K562 (cell line): ENCODE results near the gene CACNA2D3. TPM values are rescaled to one million over a fixed set of nuclear protein-coding genes. Genes with fewer than 3 reads are reported as not detected.

Experiments used
- ATAC-seq: fragments of 200-7000 bp; cut with Tn5 transposase; 3 replicates; pipeline ENCODE4 v1.9.1; 2020; ENCODE audit warnings: moderate library complexity
- BruUV-seq: library from RNA; stranded (reverse); fragments of 400-500 nt; replicated peaks from 2 replicates; lab custom pipeline; 2021; lab: Mats Ljungman, UMichigan
- CTCF ChIA-PET: fragments of 300-600 bp; formaldehyde crosslinking; extraction: SDS; loops from one replicate; lab custom pipeline; 2021; ENCODE audit warnings: low intra/inter-chr PET ratio; lab: Yijun Ruan, JAX
- POLR2A ChIA-PET: fragments of 300-600, 350-650 bp; sonication (Branson Sonifier 250); formaldehyde crosslinking; extraction: SDS; loops from one replicate; lab custom pipeline; 2021; ENCODE audit warnings: antibody characterized with exemption, inconsistent platforms; lab: Yijun Ruan, JAX
- DNase-seq, 4 experiments: peaks; one replicate each; pipeline versions ENCODE4 v3.0.0 to v3.0.0-alpha.2; 2011 to 2018; ENCODE audit warnings: low spot score in 3 of 4, mixed read lengths in 3 of 4; ENCODE audit errors: extremely low read depth in 1 of 4
- FAIRE-seq: peaks from 2 replicates; lab custom pipeline; 2011; peaks lifted over from hg19 to GRCh38; lab: Jason Lieb, UNC
- H2AFZ ChIP-seq: 2 replicates; pipeline ENCODE4 v1.6.0; 2011; ENCODE audit warnings: low read depth, low read length, control low read depth, inconsistent platforms
- H3K27ac ChIP-seq: fragments of 200-600 bp; 3 replicates; pipeline ENCODE4 v1.8.0; 2011; ENCODE audit warnings: low read depth, mild to moderate bottlenecking, control low read depth, inconsistent platforms, low read length, moderate library complexity, mixed read lengths; ENCODE audit errors: extremely low read depth
- H3K27me3 ChIP-seq, 2 experiments: fragments of 300-600 bp in 1 of 2; 2 replicates in 1 of 2; 3 replicates in 1 of 2; pipeline versions ENCODE4 v1.6.0 to v1.8.0; 2011; ENCODE audit warnings: inconsistent platforms in 2 of 2, low read length in 2 of 2, mild to moderate bottlenecking in 1 of 2, mixed read lengths in 1 of 2, moderate library complexity in 1 of 2; ENCODE audit not compliant: control insufficient read depth in 2 of 2, insufficient read depth in 2 of 2
- H3K36me3 ChIP-seq: fragments of 300-600 bp; 3 replicates; pipeline ENCODE4 v1.8.0; 2011; ENCODE audit warnings: mild to moderate bottlenecking, low read length, inconsistent platforms; ENCODE audit not compliant: control insufficient read depth, insufficient read depth
- H3K4me1 ChIP-seq, 2 experiments: fragments of 200-600 bp in 1 of 2; replicated peaks in 1 of 2; 2 replicates in 1 of 2; 3 replicates in 1 of 2; pipeline versions ENCODE4 v1.5.1 to v1.8.0; 2011; ENCODE audit warnings: inconsistent platforms in 2 of 2, low read length in 2 of 2, mild to moderate bottlenecking in 1 of 2, mixed read lengths in 1 of 2, moderate library complexity in 1 of 2; ENCODE audit not compliant: control insufficient read depth in 2 of 2, insufficient read depth in 2 of 2
- H3K4me2 ChIP-seq: 2 replicates; pipeline ENCODE4 v1.6.1; 2011; ENCODE audit warnings: low read length, control low read depth, inconsistent platforms, mixed read lengths; ENCODE audit not compliant: insufficient read depth
- H3K4me3 ChIP-seq: fragments of 200-600 bp; sonication (generic), shearing (Covaris generic); 2 replicates; pipeline ENCODE4 v1.5.1; 2016; ENCODE audit warnings: control low read depth, inconsistent platforms
- H3K79me2 ChIP-seq: fragments of 200-600 bp; 3 replicates; pipeline ENCODE4 v1.8.0; 2011; ENCODE audit warnings: low read length, inconsistent platforms; ENCODE audit not compliant: control insufficient read depth, insufficient read depth
- H3K9ac ChIP-seq, 2 experiments: 2 replicates each; pipeline versions ENCODE4 v1.6.0 to v1.6.1; 2011; ENCODE audit warnings: low read depth in 2 of 2, low read length in 2 of 2, control low read depth in 1 of 2, inconsistent platforms in 1 of 2, mild to moderate bottlenecking in 1 of 2, mixed read lengths in 1 of 2; ENCODE audit not compliant: insufficient read depth in 1 of 2
- H3K9me1 ChIP-seq: one replicate; pipeline ENCODE4 v1.6.0; 2011; ENCODE audit warnings: inconsistent platforms, mild to moderate bottlenecking, low read length, moderate library complexity; ENCODE audit not compliant: control insufficient read depth, insufficient read depth
- H3K9me3 ChIP-seq: replicated peaks from 2 replicates; pipeline ENCODE4 v1.5.1; 2011; ENCODE audit warnings: low read depth, low read length, inconsistent platforms; ENCODE audit not compliant: control insufficient read depth, insufficient read depth
- H4K20me1 ChIP-seq: replicated peaks from 2 replicates; pipeline ENCODE4 v1.6.1; 2011; ENCODE audit warnings: low read length, inconsistent platforms, mixed read lengths; ENCODE audit not compliant: control insufficient read depth, insufficient read depth
- E2F8 ChIP-seq: fragments of 450-650 bp; IDR thresholded peaks from 2 replicates; pipeline ENCODE4 v1.7.1; 2018; ENCODE audit warnings: mild to moderate bottlenecking, low read depth; ENCODE audit not compliant: partially characterized antibody
- GTF2A2 ChIP-seq: IDR thresholded peaks from 2 replicates; pipeline ENCODE4 v1.6.1; 2016; ENCODE audit warnings: mild to moderate bottlenecking, missing genetic modification characterization, missing compliant biosample characterization
- PRMT5 ChIP-seq: sonication (generic); formaldehyde crosslinking; IDR thresholded peaks from 2 replicates; pipeline ENCODE4 v1.5.0; 2020; ENCODE audit warnings: missing genetic modification reagents
- RAD21 ChIP-seq, 2 experiments: fragments of 250-450 bp in 1 of 2; fragments of 450-650 bp in 1 of 2; sonication (Bioruptor Pico) in 1 of 2; formaldehyde crosslinking in 1 of 2; IDR thresholded peaks in 1 of 2; conservative IDR thresholded peaks in 1 of 2; 2 replicates each; pipeline versions ENCODE4 v1.4.0 to v1.8.0; 2020 to 2022; ENCODE audit warnings: mild to moderate bottlenecking in 2 of 2, moderate library complexity in 1 of 2
- RBM17 ChIP-seq: fragments of 200-400 bp; formaldehyde crosslinking; IDR thresholded peaks from 2 replicates; pipeline ENCODE4 v1.6.1; 2017; ENCODE audit warnings: low read depth, mild to moderate bottlenecking, low read length, borderline replicate concordance
- RNF219 ChIP-seq: fragments of 250-450 bp; sonication (Bioruptor Pico); IDR thresholded peaks from 2 replicates; pipeline ENCODE4 v1.5.0; 2022; ENCODE audit warnings: mild to moderate bottlenecking
- SRSF7 ChIP-seq: fragments of 200-400 bp; formaldehyde crosslinking; optimal IDR thresholded peaks from 2 replicates; pipeline ENCODE3; 2017; ENCODE audit warnings: mild to moderate bottlenecking, low read depth, low read length
- STAG1 ChIP-seq: sonication (generic); formaldehyde crosslinking; IDR thresholded peaks from 2 replicates; pipeline ENCODE4 v1.5.0; 2020; ENCODE audit warnings: missing genetic modification reagents, borderline replicate concordance
- ZNF408 ChIP-seq: fragments of 250-450 bp; sonication (Bioruptor Pico); IDR thresholded peaks from 2 replicates; pipeline ENCODE4 v1.4.0; 2020; ENCODE audit warnings: low read depth, mild to moderate bottlenecking, moderate library complexity
- ZNF699 ChIP-seq: fragments of 250-450 bp; sonication (Bioruptor Pico); IDR thresholded peaks from 2 replicates; pipeline ENCODE4 v1.8.0; 2021; ENCODE audit warnings: mild to moderate bottlenecking, moderate library complexity; ENCODE audit not compliant: insufficient replicate concordance
- WGBS: fragments of 100-300 bp; shearing (Covaris generic); methylation state at CpG from one replicate; pipeline ENCODE4 v1.1.6; 2016; ENCODE audit warnings: low coverage, mixed read lengths; ENCODE audit not compliant: insufficient coverage; ENCODE audit errors: missing lambda C conversion rate; 5-methylcytosine and 5-hydroxymethylcytosine counted together
- in situ Hi-C: fragments of 300-500 bp; cut with MboI; formaldehyde crosslinking; loops from 4 replicates; pipeline ENCODE4 v1.15.0; 2018; ENCODE audit warnings: inconsistent platforms, mixed read lengths
- intact Hi-C: fragments of 100-400 bp; cut with micrococcal nuclease; formaldehyde crosslinking; loops from 2 replicates; pipeline ENCODE4 v1.14.2; 2022
- polyA plus RNA-seq, 8 experiments: library from polyadenylated mRNA; depleted of rRNA in 4 of 8; stranded (reverse) in 5 of 8; unstranded in 3 of 8; fragments of >200 nt; fragmentation: Nextera tagmentation in 2 of 8; fragmentation: Illumina TruSeq in 1 of 8; extraction: Ambion mirVana in 2 of 8; extraction: Trizol in 1 of 8; gene quantifications; 2 replicates each; pipeline versions ENCODE4 v1.2.1 to v1.2.3, GENCODE V29; 2011 to 2014; ENCODE audit warnings: inconsistent platforms in 1 of 8, missing spikeins in 1 of 8
- total RNA-seq, 7 experiments: library from RNA; depleted of rRNA in 6 of 7; stranded (reverse); fragments of >200 nt in 6 of 7; fragmentation: Illumina TruSeq in 2 of 7; extraction: Trizol in 2 of 7; gene quantifications; 2 replicates each; pipeline versions ENCODE4 v1.2.1 to v1.2.3, GENCODE V29; 2011 to 2021; ENCODE audit warnings: low replicate concordance in 1 of 7
- TF ChIP-seq, protein P1 (sequence below): fragments of 450-650 bp; formaldehyde crosslinking; IDR thresholded peaks from 2 replicates; pipeline ENCODE4 v1.4.0; 2022; ENCODE audit warnings: mild to moderate bottlenecking, moderate library complexity

Gene CACNA2D3
- total and polyA plus RNA-seq, 9 of the 15 experiments (the other 6 are each of a cell fraction or from before 2014, with no cell fraction given) = 0.01 TPM; not detected in 8

DNA sequence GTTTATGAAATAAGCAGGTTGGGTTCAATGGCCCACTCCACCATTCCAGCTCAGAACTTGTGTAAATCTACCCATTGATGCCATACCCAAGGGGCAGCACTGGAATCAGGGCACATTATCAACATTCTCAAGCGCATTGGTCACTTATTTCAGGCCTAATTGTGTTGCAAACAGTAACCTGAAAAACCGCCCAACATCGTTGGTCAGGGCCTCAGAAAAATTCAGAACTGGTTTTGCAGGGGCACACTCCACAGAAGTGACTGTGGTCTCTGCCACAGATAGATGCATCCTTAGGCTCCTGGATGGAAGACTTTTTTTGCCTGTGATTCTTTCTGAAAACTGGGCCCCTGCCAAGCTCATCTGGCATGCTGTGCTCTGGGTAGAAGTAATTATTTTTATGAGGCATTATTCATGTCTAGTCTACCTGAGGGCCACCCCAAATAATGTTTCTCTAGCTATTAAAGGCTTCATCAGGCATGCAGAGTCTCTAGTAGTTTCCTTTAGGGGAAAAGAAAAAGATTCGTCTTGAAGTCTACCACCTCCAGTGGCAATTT lies 827.2 kb downstream of the CACNA2D3 start (continued):
- TF ChIP-seq RNF219 (CRISPR knock-in tag) (no peak), ZNF408 (CRISPR knock-in tag) (no peak), RBM17 (no peak), RAD21 (CRISPR knock-in tag; conservative IDR thresholded peaks at IDR 0.05 in 1 of 2, IDR thresholded peaks at IDR 0.05 in 1 of 2) (no peak), PRMT5 (CRISPR knock-in tag) (no peak), SRSF7 (no peak)

GRCh38 chr3:54950391-54951003 lies 828.1 kb downstream of the CACNA2D3 start:
- H3K9me1 ChIP-seq = no peaks in the 10 kb centered on the region
- DNase-seq (no peak), FAIRE-seq (no peak), ATAC-seq (no peak)
- ChIA-PET POLR2A (no interaction called here), CTCF (no interaction called here)
- WGBS = 0% methylated on average over 6 of the region's 7 CpGs
- BruUV-seq = no TSS peak
- no peak overlapping the region for H3K4me3 ChIP-seq
- no peak overlapping the region for H3K27ac ChIP-seq
- in situ Hi-C loops (no loop called here), intact Hi-C loops (loop anchor here (5.0 kb wide), 1 partner anchor 232 kb away; no protein-coding TSS in a partner anchor)
- no peaks in the 10 kb centered on the region for H3K27me3 ChIP-seq
- no peaks in the 10 kb centered on the region for H3K36me3 ChIP-seq
- H3K9ac ChIP-seq = no peak overlapping the region
- H3K79me2 ChIP-seq = no peaks in the 10 kb centered on the region
- no peaks in the 10 kb centered on the region for H3K9me3 ChIP-seq
- H4K20me1 ChIP-seq = no peaks in the 10 kb centered on the region
- H3K4me1 ChIP-seq = no peaks in the 10 kb centered on the region; a peak in 1 of 5 replicates
- no peak overlapping the region for H2AFZ ChIP-seq
- no peak overlapping the region for H3K4me2 ChIP-seq
- TF ChIP-seq E2F8 (no peak), ZNF699 (CRISPR knock-in tag) (no peak), STAG1 (CRISPR knock-in tag) (no peak), GTF2A2 (tag) (no peak)
- TF ChIP-seq, protein P1, sequence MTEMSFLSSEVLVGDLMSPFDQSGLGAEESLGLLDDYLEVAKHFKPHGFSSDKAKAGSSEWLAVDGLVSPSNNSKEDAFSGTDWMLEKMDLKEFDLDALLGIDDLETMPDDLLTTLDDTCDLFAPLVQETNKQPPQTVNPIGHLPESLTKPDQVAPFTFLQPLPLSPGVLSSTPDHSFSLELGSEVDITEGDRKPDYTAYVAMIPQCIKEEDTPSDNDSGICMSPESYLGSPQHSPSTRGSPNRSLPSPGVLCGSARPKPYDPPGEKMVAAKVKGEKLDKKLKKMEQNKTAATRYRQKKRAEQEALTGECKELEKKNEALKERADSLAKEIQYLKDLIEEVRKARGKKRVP (CRISPR knock-in tag) = no peak
